Midbrain (tissue), 1 donor: Measurements from ENCODE around the gene PPM1L.

Experiments used
- DNase-seq: peaks from one replicate; lab custom pipeline; 2025; lab: John Stamatoyannopoulos, UW

PPM1L gene

DNA sequence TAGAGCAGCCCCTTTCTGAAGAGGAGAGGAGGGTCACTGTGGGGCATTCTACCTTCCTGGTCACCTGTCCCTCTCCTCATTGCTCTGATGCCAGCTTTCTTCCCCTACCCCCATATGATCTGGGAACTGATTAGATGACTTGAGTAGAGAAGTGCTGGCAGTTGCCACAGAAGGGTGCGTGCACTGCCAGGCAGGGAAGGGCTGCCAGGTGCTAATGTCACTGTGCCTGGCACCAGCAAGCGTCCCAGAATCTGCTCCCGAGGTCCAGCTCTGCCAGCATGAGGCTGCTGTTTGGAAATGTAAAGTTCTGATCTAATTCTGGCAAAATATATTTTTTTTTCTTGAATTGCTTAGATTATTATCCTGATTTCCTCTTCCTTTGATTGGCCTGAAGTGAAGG is 52.8 kb downstream of the PPM1L start:
- no peak for DNase-seq

DNA sequence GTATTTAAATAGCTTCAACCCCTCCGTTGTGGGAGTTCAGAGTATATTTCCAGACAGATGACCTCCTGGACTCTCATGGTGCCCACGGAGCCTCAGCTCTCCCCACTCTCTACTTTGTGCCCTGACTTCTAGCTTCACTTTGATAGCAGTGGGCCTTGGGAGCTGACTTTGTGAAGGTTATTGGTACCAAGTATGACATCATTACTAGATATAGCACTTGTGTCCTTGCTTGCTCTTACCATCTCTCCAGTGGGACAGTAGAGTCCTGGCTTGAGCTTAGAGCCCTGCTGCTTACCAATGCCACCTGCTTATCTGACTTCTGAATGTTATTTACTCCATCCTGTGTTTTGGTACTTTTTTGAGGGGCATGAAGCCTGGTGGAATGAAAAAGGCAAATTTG is 53.4 kb downstream of the PPM1L start:
- no peak for DNase-seq

GRCh38 chr3:160810362-160811236 is 54.6 kb downstream of the PPM1L start:
- peak; percentile 11 for DNase-seq

DNA sequence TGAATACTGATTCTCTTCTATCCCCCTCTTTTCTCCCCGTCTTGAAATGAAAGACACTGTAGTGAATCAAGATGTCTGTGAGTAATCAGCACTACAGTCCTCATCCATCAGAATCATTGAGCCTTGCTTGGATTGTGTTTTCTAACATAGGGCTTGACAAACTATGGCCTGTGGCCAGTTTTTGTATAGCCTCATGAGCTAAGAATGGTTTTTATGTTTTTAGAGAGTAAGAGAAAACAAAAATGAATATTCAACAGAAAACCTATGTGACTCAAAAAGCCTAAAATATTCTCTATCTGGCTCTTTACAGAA is 55.2 kb downstream of the PPM1L start:
- no peak for DNase-seq

- DNase-seq = no peak
Observed at GRCh38 chr3:160812304-160812703, 56.3 kb downstream of the PPM1L start.

GRCh38 chr3:160815280-160815679 is 59.2 kb downstream of the PPM1L start:
- DNase-seq = no peak

DNA sequence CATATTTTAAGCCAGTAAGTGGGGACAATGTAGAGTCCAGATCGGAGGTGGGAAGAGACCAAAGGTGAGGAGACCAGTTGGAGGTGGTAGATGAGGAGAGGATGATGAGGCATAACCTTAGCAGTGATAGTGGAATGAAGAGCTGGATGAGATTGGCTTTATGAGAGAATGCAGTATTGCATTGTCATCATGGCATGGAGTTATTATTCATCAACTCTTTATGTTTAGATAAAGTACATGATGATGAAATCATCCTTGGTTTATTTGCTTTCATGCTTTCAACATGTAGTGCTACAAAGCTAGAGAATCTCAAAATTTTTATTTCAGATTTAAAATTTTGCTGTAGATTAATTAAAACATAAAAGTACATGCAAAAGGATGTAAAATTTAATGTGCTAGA is 64.0 kb downstream of the PPM1L start:
- DNase-seq = no peak

DNA sequence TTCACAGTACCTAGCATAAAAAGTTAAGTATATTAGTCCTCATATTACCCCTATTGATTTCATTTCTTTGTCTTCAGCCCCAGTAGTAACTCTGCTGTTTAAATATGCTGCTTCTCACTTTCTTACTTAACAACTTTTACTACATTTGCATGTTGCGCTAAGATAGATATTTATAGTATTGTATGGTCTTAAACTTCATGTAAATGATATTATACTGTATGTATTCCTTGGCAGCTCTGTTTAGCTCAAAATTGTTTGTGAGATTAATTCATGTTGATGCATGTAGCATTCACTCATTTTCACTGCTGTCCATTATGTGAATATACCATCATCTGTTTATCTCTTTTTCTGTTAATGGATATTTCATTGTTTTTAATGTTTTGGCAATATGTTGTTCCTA is 64.4 kb downstream of the PPM1L start:
- no peak for DNase-seq

DNA sequence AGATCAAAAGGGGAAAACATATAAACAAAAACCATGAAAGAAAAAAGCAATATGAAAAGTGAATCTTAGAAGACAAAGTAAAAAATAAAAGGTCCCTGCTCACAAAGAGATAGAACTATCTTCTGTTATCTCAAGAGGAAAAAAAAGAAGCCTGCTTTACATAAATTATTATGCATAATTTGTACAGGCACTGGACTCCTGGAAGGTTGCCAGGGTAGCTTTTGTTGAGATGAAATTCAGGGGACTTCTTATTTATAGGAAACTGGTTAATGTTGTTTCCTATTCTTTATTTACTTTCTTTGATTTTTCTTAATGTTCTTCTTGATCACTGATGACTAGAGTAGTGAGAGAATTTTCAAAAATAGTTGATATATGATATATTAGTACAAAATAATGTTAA is 66.9 kb downstream of the PPM1L start:
- no peak for DNase-seq

- no peak for DNase-seq
Observed at GRCh38 chr3:160825311-160825800, 69.3 kb downstream of the PPM1L start.

DNA sequence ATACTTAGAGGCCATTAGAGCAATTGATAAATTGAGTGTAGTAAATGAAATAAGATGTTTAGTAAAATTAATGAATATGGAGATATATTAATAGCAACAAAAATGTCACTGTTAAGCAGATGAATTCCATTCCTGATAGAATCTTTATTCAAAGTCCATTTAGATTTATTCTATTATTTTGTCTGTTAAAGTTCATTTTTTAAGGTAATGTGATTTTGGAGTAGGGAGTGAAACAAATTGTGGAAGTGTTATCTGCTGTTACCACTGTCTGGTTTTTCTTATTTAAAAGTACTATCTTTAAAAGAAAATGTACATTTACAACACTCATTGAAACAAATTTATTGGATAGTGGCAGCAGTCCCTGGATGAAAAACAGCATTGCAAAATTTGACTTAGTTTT is 70.4 kb downstream of the PPM1L start:
- no peak for DNase-seq

GRCh38 chr3:160826991-160827390 is 71.0 kb downstream of the PPM1L start:
- DNase-seq = no peak

DNA sequence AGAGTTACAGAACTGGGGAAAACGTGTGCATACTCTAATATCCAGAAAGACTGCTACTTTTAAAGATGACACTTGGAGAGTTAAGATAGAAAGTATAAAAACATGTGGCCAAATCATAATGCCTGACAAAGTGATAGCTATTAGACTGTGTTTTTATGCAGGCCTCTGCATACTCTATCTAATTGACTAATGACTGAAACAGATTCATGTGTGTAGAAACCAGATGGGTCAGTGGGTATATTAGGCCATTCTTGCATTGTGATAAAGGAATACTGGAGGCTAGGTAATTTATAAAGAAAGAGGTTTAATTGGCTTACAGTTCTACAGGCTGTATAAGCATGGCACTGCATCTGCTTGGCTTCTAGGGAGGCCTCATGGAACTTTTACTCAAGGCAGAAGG is 71.5 kb downstream of the PPM1L start:
- DNase-seq = no peak

DNA sequence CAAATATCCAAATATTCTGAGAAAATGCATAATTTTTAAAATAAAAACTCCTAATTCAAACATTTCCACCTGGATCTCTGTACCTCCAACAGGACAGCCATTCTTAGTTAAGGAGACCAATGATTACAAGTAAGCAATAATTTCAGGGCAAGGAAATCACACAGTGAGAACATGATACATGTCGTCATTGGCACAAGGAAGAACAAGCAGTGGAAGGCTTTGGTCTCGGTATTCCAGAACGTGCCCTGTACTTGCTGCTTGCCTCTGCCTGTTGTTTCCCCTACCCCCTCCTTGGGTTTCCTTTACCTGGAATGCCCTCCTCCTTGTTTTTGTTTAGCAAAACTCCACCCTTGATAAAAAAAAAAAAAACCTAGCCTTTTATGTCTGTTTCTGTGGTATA is 72.8 kb downstream of the PPM1L start:
- DNase-seq = no peak

GRCh38 chr3:160829486-160830009 is 73.5 kb downstream of the PPM1L start:
- no peak for DNase-seq

- no peak for DNase-seq
Observed at GRCh38 chr3:160830796-160831195, 74.8 kb downstream of the PPM1L start.

- DNase-seq = no peak
Observed at GRCh38 chr3:160831401-160831800, 75.4 kb downstream of the PPM1L start.

DNA sequence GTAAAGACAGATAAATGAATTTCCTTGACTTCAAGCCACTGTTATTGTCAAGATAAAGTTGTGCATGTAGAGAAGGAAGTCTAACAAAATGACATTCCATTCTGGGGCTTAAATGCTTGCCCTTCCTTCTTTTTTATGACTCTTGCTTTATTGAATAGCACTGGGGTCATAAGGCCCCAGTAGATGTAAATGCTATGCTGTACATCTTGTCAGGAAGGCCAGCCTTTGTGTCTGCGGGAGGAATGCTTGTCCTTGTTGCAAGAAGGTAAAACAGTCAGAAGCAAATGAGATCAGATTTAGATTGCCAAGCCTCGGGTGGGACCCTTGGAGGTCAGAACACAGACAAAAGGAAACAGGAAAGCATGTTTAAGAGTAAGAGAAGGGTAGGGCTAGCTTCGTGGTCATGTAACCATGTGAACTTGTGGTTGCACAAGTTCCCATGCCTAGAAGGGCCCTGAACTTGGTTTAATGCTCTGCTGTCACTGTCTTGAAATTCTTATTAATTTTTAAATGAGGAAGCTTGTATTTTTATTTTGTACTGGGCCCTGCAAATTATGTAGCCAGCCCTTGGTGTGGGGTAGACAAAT is 81.5 kb downstream of the PPM1L start:
- DNase-seq = no peak

- no peak for DNase-seq
Observed at GRCh38 chr3:160840590-160840989, 84.6 kb downstream of the PPM1L start.

DNA sequence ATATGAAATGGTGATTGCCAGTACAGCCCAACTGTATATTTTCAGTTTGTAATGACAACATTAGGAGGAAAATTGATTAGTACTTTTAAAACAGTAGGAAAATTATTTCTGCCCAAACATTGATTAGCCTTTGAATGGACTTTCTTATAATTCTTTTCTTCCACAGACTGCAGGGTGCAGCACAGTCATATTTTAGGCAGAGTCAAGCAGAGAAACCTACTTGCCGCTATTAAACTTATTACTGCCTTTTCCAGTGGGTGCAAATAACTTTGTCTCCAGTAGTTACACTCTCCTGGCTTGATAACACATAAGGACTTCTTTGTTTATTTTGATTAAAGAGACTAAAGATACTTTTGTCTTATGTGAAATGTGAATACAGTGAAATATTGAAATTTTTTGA is 85.4 kb downstream of the PPM1L start:
- no peak for DNase-seq

DNA sequence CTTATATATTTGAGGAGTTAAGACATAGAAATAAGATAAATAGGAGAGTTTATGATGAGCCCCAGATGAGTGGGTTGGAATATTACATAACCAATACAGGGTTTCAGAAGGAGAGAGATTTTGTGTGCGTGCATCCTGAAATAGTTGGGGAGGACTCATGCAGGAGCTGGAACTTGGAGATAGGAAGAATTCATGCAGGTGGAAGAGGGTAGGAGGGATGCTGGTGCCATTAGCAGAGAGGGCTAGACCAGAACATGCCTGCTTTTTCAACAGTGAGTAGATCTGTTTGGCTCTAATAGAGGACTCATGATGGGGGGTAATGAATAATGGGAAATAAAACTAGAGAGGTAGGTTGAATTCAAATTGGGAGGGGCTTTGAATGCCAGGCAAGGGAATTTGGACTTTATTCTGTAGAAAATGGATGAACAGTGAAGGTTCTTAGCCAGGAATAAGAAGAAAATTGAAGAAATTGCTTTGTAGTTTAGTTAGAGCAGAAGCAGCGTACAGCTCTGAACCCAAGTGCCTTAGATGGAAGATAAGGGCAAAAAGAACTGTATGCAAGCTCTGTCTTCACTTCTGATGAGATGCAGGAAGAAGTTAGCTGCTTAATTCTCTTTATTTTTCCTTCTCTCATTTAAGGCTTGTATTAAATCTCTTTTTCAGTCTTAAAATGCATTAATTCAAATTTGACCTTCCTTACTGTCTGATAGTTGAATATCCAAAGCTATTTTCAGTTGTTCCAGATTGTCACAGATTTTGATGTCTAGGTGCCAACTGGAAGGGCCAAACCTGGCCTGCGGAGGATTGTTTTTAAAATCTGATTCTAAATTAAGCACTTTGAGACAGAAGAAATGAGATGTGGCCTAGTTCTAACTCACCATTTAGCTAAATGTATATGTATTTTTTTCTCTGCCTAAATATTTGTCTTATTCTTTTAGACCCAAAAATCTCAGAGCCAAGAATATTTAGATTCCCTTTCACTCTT is 86.3 kb downstream of the PPM1L start:
- no peak for DNase-seq

GRCh38 chr3:160851629-160852210 is 95.7 kb downstream of the PPM1L start:
- no peak for DNase-seq
